Activated effector memory CD4-positive, alpha-beta T cell treated with Interleukin-2 at 50 U/mL for 16 hours (primary cell): ENCODE measurements around the gene OR2AG2.
A peak's percentile ranks its signal among the peaks of the same experiment; 100 is the strongest.

Experiments
- DNase-seq: peaks from one replicate; pipeline ENCODE4 v3.0.0-alpha.2; 2020

Gene OR2AG2

DNA sequence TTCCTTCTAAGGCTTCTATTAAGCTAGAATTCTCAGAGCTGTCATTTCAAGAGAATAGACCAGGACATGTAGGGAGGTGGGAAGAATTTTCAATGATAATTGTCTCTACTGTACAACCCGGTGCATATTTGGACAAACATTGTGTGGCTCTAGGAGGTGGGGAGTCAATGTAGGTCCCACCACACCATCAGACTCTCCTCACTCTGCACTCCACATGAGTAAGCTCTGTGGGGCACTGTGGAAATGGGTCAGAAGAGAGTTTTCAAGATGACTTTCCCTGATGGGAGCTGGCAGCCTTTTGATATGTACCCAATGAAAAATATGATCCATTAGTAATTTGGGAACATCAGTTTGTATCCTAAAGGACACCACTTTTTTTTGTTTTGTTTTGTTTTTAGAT lies 33.2 kb downstream of the OR2AG2 start:
- DNase-seq, result no peak

DNA sequence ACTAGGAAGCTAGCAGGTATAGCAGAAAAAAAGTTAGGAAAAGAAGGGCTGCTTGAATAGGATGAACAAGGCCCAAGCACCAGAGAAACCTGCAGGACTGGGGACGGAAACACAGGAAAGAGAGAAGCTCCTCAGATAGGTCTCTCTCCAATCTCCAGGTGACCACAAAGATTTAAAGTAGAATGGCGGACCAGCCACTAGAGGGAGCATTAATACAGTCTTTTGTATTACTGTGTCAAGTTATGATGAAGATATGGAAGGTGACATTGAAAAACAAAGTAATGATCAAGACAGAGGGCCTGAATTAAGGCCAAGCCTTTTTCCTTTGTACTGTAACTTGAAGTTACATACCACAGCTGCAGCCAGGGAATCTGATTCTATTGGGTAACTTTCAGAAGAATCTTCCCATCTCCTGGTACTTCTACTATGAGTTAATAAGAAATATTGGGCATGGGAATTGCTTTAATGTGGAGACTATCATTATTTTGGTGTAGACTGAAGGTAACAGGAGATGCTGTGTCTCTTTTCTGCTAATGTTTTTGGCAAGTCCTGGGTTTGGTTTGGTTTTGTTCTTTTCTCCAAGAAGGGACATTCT lies 33.8 kb downstream of the OR2AG2 start:
- peak; percentile 27 for DNase-seq

DNA sequence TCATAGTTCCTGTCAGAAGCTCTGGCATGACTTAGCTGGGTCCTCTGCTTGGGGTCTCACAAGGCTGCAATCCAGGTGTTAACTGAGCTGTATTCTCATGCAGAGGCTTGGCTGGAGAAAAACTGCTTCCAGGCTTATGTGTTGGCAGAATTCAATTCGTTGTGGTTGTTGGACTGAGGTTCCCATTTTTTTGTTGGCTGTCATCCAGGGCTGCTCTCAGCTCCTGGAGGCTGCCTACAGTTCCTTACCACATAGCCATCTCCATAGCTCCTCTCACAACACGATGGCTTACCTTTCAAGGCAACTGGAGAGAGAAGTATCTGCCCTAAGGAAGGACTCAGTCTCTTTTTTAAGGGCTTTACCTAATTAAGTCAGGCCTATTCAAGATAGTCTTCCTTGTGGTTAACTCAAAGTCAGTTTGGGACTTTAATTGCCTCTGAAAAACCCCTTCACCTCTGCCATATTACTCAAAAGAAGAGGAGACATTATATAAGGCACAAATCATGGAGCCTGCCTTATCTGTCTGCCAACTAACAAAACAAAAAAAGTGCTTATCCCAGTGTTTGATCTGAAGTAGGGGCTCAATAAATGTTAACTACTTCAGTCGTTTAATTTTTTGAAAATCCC lies 35.2 kb downstream of the OR2AG2 start:
- DNase-seq, result no peak

- no peak for DNase-seq
Observed at GRCh38 chr11:6735306-6735705, 36.5 kb downstream of the OR2AG2 start.

- no peak for DNase-seq
Observed at GRCh38 chr11:6734616-6735015, 37.2 kb downstream of the OR2AG2 start.

GRCh38 chr11:6733326-6734275 lies 38.2 kb downstream of the OR2AG2 start:
- DNase-seq, result no peak

DNA sequence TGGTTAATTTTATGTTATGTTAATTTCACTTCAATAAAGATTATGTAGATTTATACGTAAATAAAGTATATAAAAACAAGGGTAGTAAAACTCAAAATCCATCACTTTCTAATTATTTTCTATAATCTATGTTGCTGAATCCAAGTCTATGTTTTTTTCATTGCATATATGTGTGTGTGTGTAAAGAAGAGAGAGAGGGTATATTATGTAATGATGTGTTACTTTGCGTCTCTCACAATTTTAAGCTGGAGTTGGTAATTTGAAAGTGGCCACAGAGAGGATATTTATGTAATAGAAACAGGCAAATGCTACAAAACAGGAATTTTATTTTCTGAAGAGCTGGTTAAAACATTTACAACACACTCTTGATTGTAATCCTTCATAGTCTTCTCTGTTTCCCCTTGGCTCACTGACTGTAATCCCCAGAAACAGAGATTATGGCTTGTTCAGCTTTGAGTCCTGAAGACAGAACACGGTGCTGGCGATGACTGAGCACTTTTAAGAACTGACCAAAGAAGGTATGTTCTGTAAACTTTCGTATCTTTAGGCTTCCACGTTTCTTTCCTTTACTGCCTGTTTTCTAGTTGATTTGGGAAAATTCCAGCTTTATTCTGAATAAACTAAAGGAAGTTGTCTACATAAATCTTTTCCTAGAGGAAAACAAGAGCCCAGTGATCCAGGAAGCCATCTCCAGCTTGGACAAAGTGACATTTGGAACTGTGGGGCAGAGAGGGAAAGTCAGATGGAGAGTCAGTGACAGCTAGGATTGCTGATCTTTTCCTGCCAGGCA lies 43.6 kb downstream of the OR2AG2 start:
- DNase-seq, result no peak

- DNase-seq, result no peak
Observed at GRCh38 chr11:6725386-6725896, 46.3 kb downstream of the OR2AG2 start.

GRCh38 chr11:6724013-6724412 lies 47.8 kb downstream of the OR2AG2 start:
- DNase-seq, result no peak

- DNase-seq, result no peak
Observed at GRCh38 chr11:6721343-6721742, 50.4 kb downstream of the OR2AG2 start.

DNA sequence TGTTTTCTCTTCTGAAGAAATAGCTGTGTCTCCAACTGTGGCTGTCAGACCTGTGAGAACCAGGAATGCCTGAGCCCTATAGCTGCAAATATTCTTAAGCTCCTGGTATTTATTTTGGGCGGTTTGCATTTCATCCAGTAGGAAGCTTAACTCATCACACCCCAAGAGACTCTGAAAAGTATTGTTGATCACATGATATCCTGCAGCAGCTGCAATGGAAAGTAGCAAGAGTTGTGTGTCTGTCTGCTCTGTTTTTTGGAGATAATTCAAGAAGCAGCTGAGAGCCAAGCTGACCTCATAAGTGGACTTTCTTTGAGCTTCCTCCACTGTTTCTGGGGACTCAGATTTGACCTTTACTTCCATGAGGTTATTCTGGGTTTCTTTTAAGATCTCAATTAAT lies 52.2 kb downstream of the OR2AG2 start:
- DNase-seq, result no peak

DNA sequence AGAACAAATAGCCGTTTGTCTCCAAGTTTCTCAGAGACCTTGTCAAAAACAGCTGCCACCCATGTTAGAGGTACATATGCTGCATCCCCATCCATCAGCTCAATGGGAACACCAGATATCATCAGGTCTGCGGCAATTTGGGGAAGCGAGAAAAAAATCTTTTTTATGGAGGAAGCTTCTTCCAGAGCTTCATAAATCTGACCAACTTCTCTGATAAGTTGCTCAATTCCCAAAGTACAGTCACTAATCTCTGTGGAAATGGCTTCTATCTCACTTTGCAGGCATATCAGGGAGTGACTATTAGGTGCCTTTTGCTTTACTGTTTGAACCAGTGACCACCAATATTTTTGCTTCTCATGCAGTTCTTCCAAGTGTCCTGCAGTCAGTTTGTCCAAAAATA lies 54.4 kb downstream of the OR2AG2 start:
- no peak for DNase-seq
